Subcutaneous abdominal adipose tissue (tissue), 5 donors: ENCODE measurements around the gene CLIC4.
"Not testable (repeated sequence)": the region's sequence is repeated elsewhere in the genome, so short reads cannot be mapped to it uniquely, and the experiment has no call there.

Experiments used
- H3K27ac ChIP-seq: one replicate; pipeline ENCODE4 v1.7.0; 2013; ENCODE audit warnings: low read depth, mild to moderate bottlenecking, inconsistent platforms, low read length, moderate library complexity
- H3K27me3 ChIP-seq, 5 donors: one replicate each; pipeline ENCODE4 v1.7.0; 2013; ENCODE audit warnings: low read length in 5 of 5, inconsistent platforms in 1 of 5; ENCODE audit not compliant: control insufficient read depth in 5 of 5, insufficient read depth in 4 of 5
- H3K36me3 ChIP-seq, 5 donors: one replicate each; pipeline ENCODE4 v1.7.0; 2013; ENCODE audit warnings: low read length in 5 of 5; ENCODE audit not compliant: control insufficient read depth in 5 of 5, insufficient read depth in 5 of 5
- H3K4me1 ChIP-seq, 5 donors: one replicate each; pipeline ENCODE4 v1.7.0; 2013; ENCODE audit warnings: low read length in 5 of 5, mild to moderate bottlenecking in 3 of 5, moderate library complexity in 1 of 5; ENCODE audit not compliant: control insufficient read depth in 5 of 5, insufficient read depth in 5 of 5
- H3K4me3 ChIP-seq, 5 donors: one replicate each; pipeline ENCODE4 v1.7.0; 2013; ENCODE audit warnings: low read length in 5 of 5, low read depth in 1 of 5
- H3K9ac ChIP-seq, 5 donors: one replicate each; pipeline ENCODE4 v1.7.0; 2013; ENCODE audit warnings: low read length in 5 of 5, mild to moderate bottlenecking in 4 of 5, moderate library complexity in 3 of 5
- H3K9me3 ChIP-seq, 5 donors: one replicate each; pipeline ENCODE4 v1.7.0; 2013; ENCODE audit warnings: low read length in 5 of 5; ENCODE audit not compliant: control insufficient read depth in 5 of 5
- donor health status: healthy.
- donor health status: healthy.
- donor health status: healthy.
- donor health status: healthy.
- donor health status: healthy.

Gene CLIC4

GRCh38 chr1:24705260-24706073 lies 39.8 kb upstream of the CLIC4 start:
- Histone ChIP-seq H3K4me3 (peak overlapping the region; percentile 37 to 72 (median 57)), H3K27ac (peak overlapping the region; percentile 60), H3K36me3 (no peaks in the 10 kb centered on the region), H3K4me1 (peaks cover 3 to 17% (median 14%) of the 10 kb centered on the region in 5 donors), H3K9me3 (no peaks in the 10 kb centered on the region), H3K27me3 (no peaks in the 10 kb centered on the region), H3K9ac (peak overlapping the region; percentile 19 to 54 (median 43))

GRCh38 chr1:24706074-24706389 lies 39.2 kb upstream of the CLIC4 start:
- H3K4me3 ChIP-seq: peak overlapping the region in 4 of 5 donors; percentile 37 to 72 (median 54)
- not testable (repeated sequence) for H3K9me3 ChIP-seq, H3K27me3 ChIP-seq, H3K36me3 ChIP-seq
- H3K4me1 ChIP-seq: peaks cover 3 to 17% (median 14%) of the 10 kb centered on the region in 5 donors
- H3K27ac ChIP-seq: peak overlapping the region; percentile 60
- peak overlapping the region in 3 of 5 donors; percentile 19 to 54 (median 43) for H3K9ac ChIP-seq

GRCh38 chr1:24707687-24708086 lies 37.6 kb upstream of the CLIC4 start:
- Histone ChIP-seq H3K4me3 (no peak overlapping the region), H3K9me3 (no peaks in the 10 kb centered on the region)

GRCh38 chr1:24708938-24709337 lies 36.3 kb upstream of the CLIC4 start:
- Histone ChIP-seq H3K27ac (no peak overlapping the region), H3K9ac (no peak overlapping the region), H3K36me3 (no peaks in the 10 kb centered on the region), H3K4me3 (no peak overlapping the region), H3K9me3 (no peaks in the 10 kb centered on the region), H3K27me3 (no peaks in the 10 kb centered on the region), H3K4me1 (peaks cover 3 to 17% (median 14%) of the 10 kb centered on the region in 5 donors)

More at GRCh38 chr1:24707687-24708086, 37.6 kb upstream of the CLIC4 start:
- Histone ChIP-seq H3K27ac (no peak overlapping the region), H3K36me3 (no peaks in the 10 kb centered on the region), H3K4me1 (peaks cover 3 to 17% (median 14%) of the 10 kb centered on the region in 5 donors), H3K27me3 (no peaks in the 10 kb centered on the region), H3K9ac (no peak overlapping the region)

GRCh38 chr1:24709791-24710441 lies 35.3 kb upstream of the CLIC4 start:
- H3K4me1 ChIP-seq: peaks cover 3 to 13% (median 10%) of the 10 kb centered on the region in 5 donors
- H3K27me3 ChIP-seq: no peaks in the 10 kb centered on the region
- H3K9me3 ChIP-seq: no peaks in the 10 kb centered on the region
- H3K36me3 ChIP-seq: no peaks in the 10 kb centered on the region
- H3K27ac ChIP-seq: no peak overlapping the region
- no peak overlapping the region for H3K4me3 ChIP-seq
- H3K9ac ChIP-seq: no peak overlapping the region

GRCh38 chr1:24711329-24711728 lies 33.9 kb upstream of the CLIC4 start:
- H3K4me1 ChIP-seq: peaks cover 0 to 2% (median 0%) of the 10 kb centered on the region in 5 donors
- no peak overlapping the region for H3K27ac ChIP-seq
- no peaks in the 10 kb centered on the region for H3K27me3 ChIP-seq
- H3K9ac ChIP-seq: no peak overlapping the region
- H3K4me3 ChIP-seq: no peak overlapping the region
- H3K36me3 ChIP-seq: no peaks in the 10 kb centered on the region
- no peaks in the 10 kb centered on the region for H3K9me3 ChIP-seq

GRCh38 chr1:24713176-24713575 lies 32.1 kb upstream of the CLIC4 start:
- Histone ChIP-seq H3K4me1 (peaks cover 0 to 7% (median 3%) of the 10 kb centered on the region in 5 donors), H3K4me3 (no peak overlapping the region), H3K36me3 (no peaks in the 10 kb centered on the region), H3K9me3 (no peaks in the 10 kb centered on the region), H3K9ac (no peak overlapping the region), H3K27me3 (no peaks in the 10 kb centered on the region), H3K27ac (no peak overlapping the region)

GRCh38 chr1:24713736-24714135 lies 31.5 kb upstream of the CLIC4 start:
- no peak overlapping the region for H3K9ac ChIP-seq
- H3K4me1 ChIP-seq: peaks cover 0 to 12% (median 9%) of the 10 kb centered on the region in 5 donors
- H3K27me3 ChIP-seq: no peaks in the 10 kb centered on the region
- H3K4me3 ChIP-seq: no peak overlapping the region
- H3K27ac ChIP-seq: no peak overlapping the region
- no peaks in the 10 kb centered on the region for H3K9me3 ChIP-seq
- H3K36me3 ChIP-seq: no peaks in the 10 kb centered on the region

GRCh38 chr1:24714859-24715520 lies 30.3 kb upstream of the CLIC4 start:
- Histone ChIP-seq H3K9me3 (no peaks in the 10 kb centered on the region), H3K27me3 (no peaks in the 10 kb centered on the region), H3K9ac (no peak overlapping the region), H3K4me1 (peaks cover 2 to 22% (median 18%) of the 10 kb centered on the region in 5 donors), H3K27ac (no peak overlapping the region), H3K36me3 (no peaks in the 10 kb centered on the region), H3K4me3 (no peak overlapping the region)

- H3K9ac ChIP-seq: no peak overlapping the region
- no peak overlapping the region for H3K27ac ChIP-seq
- peaks cover 3 to 28% (median 23%) of the 10 kb centered on the region in 5 donors for H3K4me1 ChIP-seq
- no peak overlapping the region for H3K4me3 ChIP-seq
- no peaks in the 10 kb centered on the region for H3K9me3 ChIP-seq
- H3K36me3 ChIP-seq: no peaks in the 10 kb centered on the region
- H3K27me3 ChIP-seq: no peaks in the 10 kb centered on the region
Measured at GRCh38 chr1:24715658-24716057, 29.6 kb upstream of the CLIC4 start.
